Lower lobe of right lung (tissue), 2 donors: ENCODE measurements around the gene PTRH2. TPM values are rescaled to one million over a fixed set of nuclear protein-coding genes. Genes with fewer than 3 reads are reported as not detected.

ENCODE experiments used
- ATAC-seq, 2 donors: fragments of 200-7000 bp; cut with Tn5 transposase; one replicate each; pipeline ENCODE4 v1.9.1; 2020 to 2022; ENCODE audit warnings: mild to moderate bottlenecking in 2 of 2, moderate library complexity in 2 of 2
- DNase-seq: peaks from one replicate; pipeline ENCODE4 v3.0.0-alpha.2; 2020
- H3K27ac ChIP-seq: fragments of 200-600 bp; one replicate; pipeline ENCODE4 v1.8.0; 2022
- H3K27me3 ChIP-seq: fragments of 200-600 bp; one replicate; pipeline ENCODE4 v1.8.0; 2022; ENCODE audit warnings: low read depth
- H3K36me3 ChIP-seq: fragments of 200-600 bp; one replicate; pipeline ENCODE4 v1.8.0; 2022; ENCODE audit warnings: mild to moderate bottlenecking
- H3K4me1 ChIP-seq: fragments of 200-600 bp; one replicate; pipeline ENCODE4 v1.8.0; 2022
- H3K4me3 ChIP-seq: fragments of 200-600 bp; one replicate; pipeline ENCODE4 v1.8.0; 2022; ENCODE audit warnings: mild to moderate bottlenecking
- H3K9me3 ChIP-seq: fragments of 200-600 bp; one replicate; pipeline ENCODE4 v1.8.0; 2022
- CTCF ChIP-seq: fragments of 200-600 bp; IDR thresholded peaks from one replicate; pipeline ENCODE4 v1.8.0; 2022; ENCODE audit warnings: antibody characterized with exemption, mild to moderate bottlenecking
- intact Hi-C: fragments of 100-400 bp; cut with DNase I; formaldehyde crosslinking; loops from one replicate; pipeline ENCODE4 v1.11.0; 2022
- total RNA-seq: library from RNA; stranded (reverse); fragmentation: NEBNext Ultra II Directional; extraction: Animal tissue kit (Norgen Biotek cat#: 25700); gene quantifications from one replicate; pipeline ENCODE4 v1.2.1, GENCODE V29; 2021
- donor health status: DM: no; HTN: yes; CAD: no; lungs with severe emphysema.

PTRH2 gene
- total RNA-seq, 1 donor from 2014 or later: 16.7 TPM

- Histone ChIP-seq H3K4me1 (peaks cover 3% of the 10 kb centered on the region), H3K36me3 (peaks cover 89% of the 10 kb centered on the region), H3K9me3 (no peaks in the 10 kb centered on the region), H3K4me3 (no peak overlapping the region), H3K27ac (no peak overlapping the region), H3K27me3 (no peaks in the 10 kb centered on the region)
- no peak for TF ChIP-seq CTCF
- intact Hi-C loops: no loop called here
- no peak for DNase-seq
- ATAC-seq: no peak
Measured at GRCh38 chr17:59696682-59697277, 10.4 kb downstream of the PTRH2 start.

GRCh38 chr17:59695945-59696681, 11.1 kb downstream of the PTRH2 start:
- intact Hi-C loops: no loop called here
- Histone ChIP-seq H3K36me3 (peaks cover 96% of the 10 kb centered on the region), H3K27me3 (no peaks in the 10 kb centered on the region), H3K9me3 (no peaks in the 10 kb centered on the region), H3K4me3 (no peak overlapping the region), H3K4me1 (peaks cover 3% of the 10 kb centered on the region), H3K27ac (no peak overlapping the region)
- DNase-seq (no peak), ATAC-seq (no peak)
- no peak for TF ChIP-seq CTCF

GRCh38 chr17:59694344-59694743, 12.9 kb downstream of the PTRH2 start:
- Histone ChIP-seq H3K27ac (no peak overlapping the region), H3K4me1 (no peaks in the 10 kb centered on the region), H3K36me3 (peaks cover 100% of the 10 kb centered on the region), H3K4me3 (no peak overlapping the region), H3K9me3 (no peaks in the 10 kb centered on the region), H3K27me3 (no peaks in the 10 kb centered on the region)
- no peak for DNase-seq
- intact Hi-C loops: no loop called here
- no peak for TF ChIP-seq CTCF
- ATAC-seq: no peak

GRCh38 chr17:59693582-59693981, 13.6 kb downstream of the PTRH2 start:
- intact Hi-C loops: no loop called here
- DNase-seq (no peak), ATAC-seq (no peak)
- TF ChIP-seq CTCF: no peak
- no peak overlapping the region for H3K4me3 ChIP-seq
- peaks cover 100% of the 10 kb centered on the region for H3K36me3 ChIP-seq
- H3K9me3 ChIP-seq: no peaks in the 10 kb centered on the region
- no peak overlapping the region for H3K27ac ChIP-seq
- H3K27me3 ChIP-seq: no peaks in the 10 kb centered on the region
- no peaks in the 10 kb centered on the region for H3K4me1 ChIP-seq

GRCh38 chr17:59688496-59688895, 18.7 kb downstream of the PTRH2 start:
- intact Hi-C loops: no loop called here
- no peak for ATAC-seq
- no peaks in the 10 kb centered on the region for H3K9me3 ChIP-seq
- TF ChIP-seq CTCF: no peak
- no peak overlapping the region for H3K27ac ChIP-seq
- peaks cover 100% of the 10 kb centered on the region for H3K36me3 ChIP-seq
- H3K27me3 ChIP-seq: no peaks in the 10 kb centered on the region
- no peak for DNase-seq
- no peaks in the 10 kb centered on the region for H3K4me1 ChIP-seq
- H3K4me3 ChIP-seq: no peak overlapping the region
